IMR-90 (cell line): ENCODE results near the gene CTDP1. TPM values are rescaled to one million over a fixed set of nuclear protein-coding genes. Genes with fewer than 3 reads are reported as not detected.

Source experiments
- ATAC-seq: fragments of 200-7000 bp; cut with Tn5 transposase; 2 replicates; pipeline ENCODE4 v1.9.1; 2020; ENCODE audit warnings: low read depth, mild to moderate bottlenecking, moderate library complexity
- BruUV-seq: library from RNA; stranded (reverse); fragments of 400-500 nt; replicated peaks from 2 replicates; lab custom pipeline; 2021; lab: Mats Ljungman, UMichigan
- CTCF ChIA-PET: fragments of 300-600 bp; formaldehyde crosslinking; extraction: SDS; loops from one replicate; lab custom pipeline; 2021; ENCODE audit warnings: antibody characterized with exemption; lab: Yijun Ruan, JAX
- POLR2A ChIA-PET: fragments of 300-600 bp; sonication (Branson Sonifier 250); formaldehyde crosslinking; loops from one replicate; lab custom pipeline; 2022; ENCODE audit warnings: antibody characterized with exemption; ENCODE audit not compliant: unreplicated experiment; lab: Charles Lee
- DNase-seq: peaks from one replicate; pipeline ENCODE4 v3.0.0; 2013
- H2AFZ ChIP-seq: replicated peaks from 2 replicates; pipeline ENCODE3; 2013; ENCODE audit warnings: low read length, mild to moderate bottlenecking; ENCODE audit not compliant: poor library complexity
- H2AK5ac ChIP-seq: 2 replicates; pipeline ENCODE4 v1.6.1; 2013; ENCODE audit warnings: low read depth, low read length, inconsistent platforms
- H2AK9ac ChIP-seq: replicated peaks from 2 replicates; pipeline ENCODE3; 2013; ENCODE audit warnings: mild to moderate bottlenecking, low read depth, low read length, moderate library complexity; ENCODE audit not compliant: poor library complexity
- H2BK120ac ChIP-seq: 2 replicates; pipeline ENCODE4 v1.6.1; 2013; ENCODE audit warnings: low read depth, low read length, inconsistent platforms
- H2BK15ac ChIP-seq: 3 replicates; pipeline ENCODE4 v1.6.1; 2013; ENCODE audit warnings: low read depth, low read length, inconsistent platforms
- H2BK20ac ChIP-seq: 2 replicates; pipeline ENCODE4 v1.6.1; 2013; ENCODE audit warnings: low read depth, mild to moderate bottlenecking, inconsistent platforms, low read length, moderate library complexity
- H2BK5ac ChIP-seq: 2 replicates; pipeline ENCODE4 v1.6.1; 2013; ENCODE audit warnings: mild to moderate bottlenecking, low read depth, low read length, inconsistent platforms; ENCODE audit not compliant: poor library complexity, severe bottlenecking
- H3K14ac ChIP-seq: replicated peaks from 2 replicates; pipeline ENCODE4 v1.6.1; 2013; ENCODE audit warnings: low read depth, low read length, inconsistent platforms
- H3K18ac ChIP-seq: 2 replicates; pipeline ENCODE4 v1.6.1; 2013; ENCODE audit warnings: low read depth, low read length, control low read depth
- H3K23ac ChIP-seq: 2 replicates; pipeline ENCODE4 v1.6.1; 2013; ENCODE audit warnings: low read depth, low read length, inconsistent platforms
- H3K27ac ChIP-seq: 2 replicates; pipeline ENCODE4 v1.5.1; 2013; ENCODE audit warnings: mild to moderate bottlenecking, control low read depth, low read length; ENCODE audit not compliant: insufficient read depth
- H3K27me3 ChIP-seq: 2 replicates; pipeline ENCODE4 v1.6.1; 2013; ENCODE audit warnings: low read length; ENCODE audit not compliant: control insufficient read depth, insufficient read depth
- H3K36me3 ChIP-seq: 2 replicates; pipeline ENCODE4 v1.6.1; 2013; ENCODE audit warnings: low read length, mixed read lengths; ENCODE audit not compliant: control insufficient read depth, insufficient read depth
- H3K4ac ChIP-seq: 2 replicates; pipeline ENCODE4 v1.6.1; 2013; ENCODE audit warnings: low read depth, low read length, inconsistent platforms
- H3K4me1 ChIP-seq: 2 replicates; pipeline ENCODE4 v1.6.1; 2013; ENCODE audit warnings: low read length, mixed read lengths; ENCODE audit not compliant: control insufficient read depth, insufficient read depth
- H3K4me2 ChIP-seq: 2 replicates; pipeline ENCODE4 v1.6.1; 2013; ENCODE audit warnings: low read depth, mild to moderate bottlenecking, control low read depth, low read length, moderate library complexity
- H3K4me3 ChIP-seq: 2 replicates; pipeline ENCODE4 v1.5.1; 2013; ENCODE audit warnings: low read depth, mild to moderate bottlenecking, control low read depth, low read length, moderate library complexity; ENCODE audit not compliant: insufficient read depth
- H3K56ac ChIP-seq: 2 replicates; pipeline ENCODE4 v1.6.1; 2013; ENCODE audit warnings: low read length, inconsistent platforms; ENCODE audit not compliant: insufficient read depth; ENCODE audit errors: extremely low read depth
- H3K79me1 ChIP-seq, 2 experiments: 2 replicates each; pipeline ENCODE4 v1.6.1; 2013; ENCODE audit warnings: low read length in 2 of 2, inconsistent platforms in 1 of 2, low read depth in 1 of 2
- H3K9ac ChIP-seq: 2 replicates; pipeline ENCODE4 v1.6.1; 2013; ENCODE audit warnings: low read depth, low read length, control low read depth
- H3K9me1 ChIP-seq: 2 replicates; pipeline ENCODE4 v1.6.1; 2013; ENCODE audit warnings: low read length, inconsistent platforms; ENCODE audit not compliant: insufficient read depth
- H3K9me3 ChIP-seq: 2 replicates; pipeline ENCODE4 v1.6.1; 2013; ENCODE audit warnings: low read length; ENCODE audit not compliant: control insufficient read depth, insufficient read depth
- H4K20me1 ChIP-seq: 2 replicates; pipeline ENCODE4 v1.6.1; 2013; ENCODE audit warnings: low read length, inconsistent platforms; ENCODE audit not compliant: insufficient read depth
- H4K5ac ChIP-seq: 2 replicates; pipeline ENCODE4 v1.6.1; 2013; ENCODE audit warnings: mild to moderate bottlenecking, low read depth, low read length, control low read depth
- H4K8ac ChIP-seq, 2 experiments: 2 replicates each; pipeline ENCODE4 v1.6.1; 2013; ENCODE audit warnings: low read depth in 2 of 2, low read length in 2 of 2, control low read depth in 1 of 2, inconsistent platforms in 1 of 2
- H4K91ac ChIP-seq: 2 replicates; pipeline ENCODE4 v1.6.1; 2013; ENCODE audit warnings: low read depth, low read length, inconsistent platforms; ENCODE audit not compliant: insufficient read depth
- BHLHE40 ChIP-seq: fragments of 150-350 bp; IDR thresholded peaks from 2 replicates; pipeline ENCODE4 v1.6.1; 2016; ENCODE audit warnings: mild to moderate bottlenecking, low read depth, low read length
- CEBPB ChIP-seq: IDR thresholded peaks from 2 replicates; pipeline ENCODE4 v1.6.1; 2012; ENCODE audit warnings: low read depth, low read length, improper control_type of control experiment
- CHD1 ChIP-seq: IDR thresholded peaks from 2 replicates; pipeline ENCODE4 v1.6.1; 2012; ENCODE audit warnings: low read depth, low read length, improper control_type of control experiment
- CTCF ChIP-seq: conservative IDR thresholded peaks from 2 replicates; pipeline ENCODE4 v1.5.1; 2012; ENCODE audit warnings: mild to moderate bottlenecking, low read depth, low read length, improper control_type of control experiment
- ELK1 ChIP-seq: fragments of 150-350 bp; IDR thresholded peaks from 2 replicates; pipeline ENCODE4 v1.6.1; 2016; ENCODE audit warnings: low read depth, mild to moderate bottlenecking, low read length, moderate library complexity, borderline replicate concordance
- FOS ChIP-seq: fragments of 150-350 bp; IDR thresholded peaks from 2 replicates; pipeline ENCODE4 v1.6.1; 2016; ENCODE audit warnings: low read depth, low read length
- MAFK ChIP-seq: IDR thresholded peaks from 2 replicates; pipeline ENCODE4 v1.6.1; 2012; ENCODE audit warnings: low read depth, low read length, improper control_type of control experiment
- MAZ ChIP-seq: IDR thresholded peaks from 2 replicates; pipeline ENCODE4 v1.6.1; 2012; ENCODE audit warnings: low read depth, mild to moderate bottlenecking, low read length, improper control_type of control experiment, moderate library complexity, borderline replicate concordance
- MXI1 ChIP-seq: IDR thresholded peaks from 2 replicates; pipeline ENCODE4 v1.6.1; 2012; ENCODE audit warnings: low read depth, mild to moderate bottlenecking, low read length, moderate library complexity, borderline replicate concordance
- NFE2L2 ChIP-seq: fragments of 150-350 bp; IDR thresholded peaks from 2 replicates; pipeline ENCODE4 v1.6.1; 2016; ENCODE audit warnings: low read depth, mild to moderate bottlenecking, low read length
- POLR2A ChIP-seq: IDR thresholded peaks from 2 replicates; pipeline ENCODE4 v1.6.1; 2012; ENCODE audit warnings: mild to moderate bottlenecking, low read depth, low read length
- RAD21 ChIP-seq: IDR thresholded peaks from 2 replicates; pipeline ENCODE4 v1.6.1; 2012; ENCODE audit warnings: low read length, improper control_type of control experiment
- RCOR1 ChIP-seq: IDR thresholded peaks from 2 replicates; pipeline ENCODE4 v1.6.1; 2012; ENCODE audit warnings: mild to moderate bottlenecking, low read length, improper control_type of control experiment; ENCODE audit not compliant: insufficient replicate concordance
- RFX5 ChIP-seq: IDR thresholded peaks from 2 replicates; pipeline ENCODE4 v1.8.0; 2012; ENCODE audit warnings: low read depth, mild to moderate bottlenecking, low read length, moderate library complexity
- SMC3 ChIP-seq: fragments of 150-350 bp; IDR thresholded peaks from 2 replicates; pipeline ENCODE4 v1.6.1; 2016; ENCODE audit warnings: low read depth, mild to moderate bottlenecking, antibody characterized with exemption, low read length, moderate library complexity
- USF2 ChIP-seq: fragments of 150-350 bp; IDR thresholded peaks from 2 replicates; pipeline ENCODE4 v1.6.1; 2017; ENCODE audit warnings: mild to moderate bottlenecking, antibody characterized with exemption, low read length, low read depth
- WGBS, 2 experiments: methylation state at CpG; one replicate each; pipeline versions ENCODE4 v1.1.5 to v1.1.7; 2013; ENCODE audit warnings: missing lambda C conversion rate in 2 of 2; ENCODE audit not compliant: insufficient read length in 1 of 2; ENCODE audit errors: extremely low coverage in 2 of 2; 5-methylcytosine and 5-hydroxymethylcytosine counted together
- dilution Hi-C: fragments of 300-500 bp; cut with HindIII; formaldehyde crosslinking; loops from one replicate; pipeline ENCODE4 v1.14.3; 2018; ENCODE audit warnings: low sequenced_read_pairs; ENCODE audit not compliant: unreplicated experiment
- in situ Hi-C: fragments of 300-500 bp; cut with MboI; formaldehyde crosslinking; loops from 3 replicates; pipeline ENCODE4 v1.14.3; 2019; ENCODE audit warnings: low sequenced_read_pairs, inconsistent platforms, mixed read lengths
- intact Hi-C: fragments of 100-400 bp; cut with micrococcal nuclease; formaldehyde crosslinking; loops from 2 replicates; pipeline ENCODE4 v1.10.0; 2022
- polyA plus RNA-seq, 3 experiments: library from polyadenylated mRNA; depleted of rRNA; stranded (reverse); fragments of >200 nt; gene quantifications; 2 replicates each; pipeline ENCODE4 v1.2.3, GENCODE V29; 2012; ENCODE audit warnings: low replicate concordance in 1 of 3
- total RNA-seq: library from RNA; depleted of rRNA; stranded (reverse); fragments of >200 nt; gene quantifications from 2 replicates; pipeline ENCODE4 v1.2.3, GENCODE V29; 2012

Gene CTDP1
- total and polyA plus RNA-seq, 2 of the 4 experiments (the other 2 are of a cell fraction) = 13.4 to 17.6 TPM

GRCh38 chr18:79631761-79632446 lies 47.7 kb upstream of the CTDP1 start:
- Histone ChIP-seq H3K9me3 (no peaks in the 10 kb centered on the region), H2BK20ac (no peak overlapping the region), H2AK9ac (no peak overlapping the region), H3K27me3 (peaks cover 21% of the 10 kb centered on the region), H3K79me1 (no peaks in the 10 kb centered on the region), H2AK5ac (no peak overlapping the region), H4K8ac (no peak overlapping the region), H3K56ac (no peak overlapping the region), H2AFZ (no peak overlapping the region), H2BK120ac (no peak overlapping the region), H2BK15ac (no peak overlapping the region), H3K9ac (no peak overlapping the region), H4K5ac (no peak overlapping the region), H3K4ac (no peak overlapping the region), H2BK5ac (no peak overlapping the region), H3K14ac (no peak overlapping the region), H3K27ac (no peak overlapping the region), H4K20me1 (no peaks in the 10 kb centered on the region), H3K4me2 (no peak overlapping the region), H3K18ac (no peak overlapping the region), H3K9me1 (no peaks in the 10 kb centered on the region), H3K36me3 (no peaks in the 10 kb centered on the region), H4K91ac (no peak overlapping the region), H3K23ac (no peak overlapping the region), H3K4me1 (no peaks in the 10 kb centered on the region), H3K4me3 (no peak overlapping the region)
- WGBS, 2 experiments = 80% methylated on average over 2 of the region's 12 CpGs; no CpG with 5 or more reads in 1 of the 2 experiments
- ChIA-PET CTCF (no interaction called here), POLR2A (no interaction called here)
- no peak for TF ChIP-seq CTCF
- TF ChIP-seq MAFK = no peak
- TF ChIP-seq RCOR1 = no peak
- no peak for TF ChIP-seq MAZ
- no peak for TF ChIP-seq BHLHE40
- TF ChIP-seq POLR2A = no peak
- no peak for TF ChIP-seq CHD1
- TF ChIP-seq SMC3 = no peak
- TF ChIP-seq FOS = no peak
- no peak for TF ChIP-seq USF2
- no peak for TF ChIP-seq ELK1
- no peak for TF ChIP-seq CEBPB
- no peak for TF ChIP-seq MXI1
- no peak for TF ChIP-seq RAD21
- no peak for TF ChIP-seq RFX5
- TF ChIP-seq NFE2L2 = no peak
- no peak for DNase-seq
- in situ Hi-C loops = no loop called here
- dilution Hi-C loops = no loop called here
- intact Hi-C loops = no loop called here
- ATAC-seq = no peak
- no TSS peak for BruUV-seq
